ENCODE results near the gene NOXO1. TPM values are rescaled to one million over a fixed set of nuclear protein-coding genes. Genes with fewer than 3 reads are reported as not detected.

NOXO1 gene
- total and polyA plus RNA-seq, 4 donors, result 0.28 to 0.67 (median 0.63) TPM; not detected in 1

DNA sequence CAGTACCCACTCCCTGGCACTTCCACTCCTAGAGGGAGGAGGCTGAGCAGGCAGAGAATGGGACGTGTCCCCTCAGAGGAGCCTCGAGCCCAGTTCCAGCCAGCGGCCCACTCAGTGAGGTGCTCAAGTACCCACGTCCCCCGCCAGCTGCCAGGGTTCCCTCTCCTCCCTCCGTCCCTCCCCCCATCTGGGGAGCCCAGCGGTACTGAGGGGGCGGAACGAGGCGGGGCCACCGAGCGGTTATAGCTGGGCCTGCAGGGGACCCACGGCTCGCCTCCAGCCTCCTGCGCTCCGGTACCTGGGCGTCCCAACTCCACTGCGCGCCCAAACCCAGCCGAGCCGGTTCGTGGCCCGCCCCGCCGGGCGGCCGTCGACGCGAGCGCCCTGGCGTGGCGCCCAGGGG is 38.2 kb upstream of the NOXO1 start, which contains the start of gene NPW:
NPW (plus strand) TSS at position 268 of the 403 bp plus-strand sequence.
- no peaks in the 10 kb centered on the region for H3K9me3 ChIP-seq (ENCODE audit: control insufficient read depth in 4 of 4, low read length in 3 of 4)
- H3K27me3 ChIP-seq (ENCODE audit: control insufficient read depth in 4 of 4, insufficient read depth in 4 of 4, low read length in 3 of 4), result no peaks in the 10 kb centered on the region
- H3K4me3 ChIP-seq (ENCODE audit: low read depth in 1 of 3, low read length in 3 of 3), result peak within 1 kb of the TSS in 1 of 3 donors; percentile 28
- H3K4me1 ChIP-seq (ENCODE audit: control insufficient read depth in 4 of 4, insufficient read depth in 4 of 4, low read length in 3 of 4), result peaks cover 20 to 34% (median 24%) of the 10 kb centered on the region in 4 donors
- TF ChIP-seq, protein P1, sequence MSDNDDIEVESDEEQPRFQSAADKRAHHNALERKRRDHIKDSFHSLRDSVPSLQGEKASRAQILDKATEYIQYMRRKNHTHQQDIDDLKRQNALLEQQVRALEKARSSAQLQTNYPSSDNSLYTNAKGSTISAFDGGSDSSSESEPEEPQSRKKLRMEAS (IDR thresholded peaks at IDR 0.05), result no peak
- TF ChIP-seq SP1 (IDR thresholded peaks at IDR 0.05) (no peak), YY1 (IDR thresholded peaks at IDR 0.05) (no peak)
- no peak within 1 kb of the TSS for H3K27ac ChIP-seq (ENCODE audit: low read depth in 1 of 2, low read length in 2 of 2)
- 5% methylated on average over 33 of the region's 33 CpGs for WGBS
- no peak within 1 kb of the TSS for H3K9ac ChIP-seq (ENCODE audit: low read depth in 1 of 2, low read length in 2 of 2)
- no peak for DNase-seq (ENCODE audit: low spot score)
- H3K36me3 ChIP-seq (ENCODE audit: control insufficient read depth in 4 of 4, insufficient read depth in 3 of 4, low read depth in 1 of 4, low read length in 3 of 4), result no peaks in the 10 kb centered on the region

DNA sequence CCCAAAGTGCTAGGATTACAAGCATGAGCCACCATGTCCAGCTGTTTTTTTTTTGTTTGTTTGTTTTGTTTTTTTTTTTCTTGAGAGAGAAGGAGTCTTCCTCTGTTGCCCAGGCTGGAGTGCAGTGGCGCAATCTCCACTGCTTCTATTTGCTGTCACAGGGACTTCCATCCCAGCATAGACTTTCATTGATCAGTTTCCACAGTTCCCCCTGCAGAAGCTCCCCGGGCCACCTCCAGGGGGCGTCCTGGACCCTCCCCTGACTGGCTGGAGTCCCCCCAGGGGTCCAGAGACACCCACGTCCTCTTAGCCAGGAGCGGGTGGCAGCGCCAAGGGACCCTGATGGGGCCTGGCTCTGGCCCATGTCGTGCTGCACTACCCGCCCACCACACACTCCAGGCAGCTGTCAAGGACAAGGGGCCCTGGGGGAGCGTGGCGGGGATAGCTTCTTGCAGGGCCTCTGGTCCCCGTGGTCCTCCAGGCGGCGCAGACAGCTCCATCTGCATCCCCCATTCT is 35.2 kb upstream of the NOXO1 start:
- WGBS, result 58% methylated on average over 13 of the region's 13 CpGs

DNA sequence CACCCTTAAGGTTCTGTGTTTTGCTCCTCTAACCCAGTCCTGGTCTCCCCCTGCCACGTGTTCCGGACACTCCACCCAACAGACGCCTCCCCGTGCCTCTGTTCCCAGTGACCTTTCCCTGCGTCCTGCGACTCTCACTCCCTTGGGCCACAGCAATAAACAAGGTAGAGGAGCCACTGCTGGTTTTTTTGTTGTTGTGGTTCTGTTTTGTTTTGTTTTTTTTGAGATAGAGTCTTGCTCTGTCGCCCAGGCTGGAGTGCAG is 34.6 kb upstream of the NOXO1 start:
- no peaks in the 10 kb centered on the region for H3K9me3 ChIP-seq (ENCODE audit: control insufficient read depth in 4 of 4, low read length in 3 of 4)
- DNase-seq (ENCODE audit: low spot score), result no peak
- H3K9ac ChIP-seq (ENCODE audit: low read depth in 1 of 2, low read length in 2 of 2), result no peak overlapping the region
- H3K36me3 ChIP-seq (ENCODE audit: control insufficient read depth in 4 of 4, insufficient read depth in 3 of 4, low read depth in 1 of 4, low read length in 3 of 4), result no peaks in the 10 kb centered on the region
- H3K4me3 ChIP-seq (ENCODE audit: low read depth in 1 of 3, low read length in 3 of 3), result no peak overlapping the region
- TF ChIP-seq JUND (IDR thresholded peaks at IDR 0.05), result no peak
- TF ChIP-seq RXRA (IDR thresholded peaks at IDR 0.05), result no peak
- TF ChIP-seq YY1 (IDR thresholded peaks at IDR 0.05), result no peak
- TF ChIP-seq, protein P2, sequence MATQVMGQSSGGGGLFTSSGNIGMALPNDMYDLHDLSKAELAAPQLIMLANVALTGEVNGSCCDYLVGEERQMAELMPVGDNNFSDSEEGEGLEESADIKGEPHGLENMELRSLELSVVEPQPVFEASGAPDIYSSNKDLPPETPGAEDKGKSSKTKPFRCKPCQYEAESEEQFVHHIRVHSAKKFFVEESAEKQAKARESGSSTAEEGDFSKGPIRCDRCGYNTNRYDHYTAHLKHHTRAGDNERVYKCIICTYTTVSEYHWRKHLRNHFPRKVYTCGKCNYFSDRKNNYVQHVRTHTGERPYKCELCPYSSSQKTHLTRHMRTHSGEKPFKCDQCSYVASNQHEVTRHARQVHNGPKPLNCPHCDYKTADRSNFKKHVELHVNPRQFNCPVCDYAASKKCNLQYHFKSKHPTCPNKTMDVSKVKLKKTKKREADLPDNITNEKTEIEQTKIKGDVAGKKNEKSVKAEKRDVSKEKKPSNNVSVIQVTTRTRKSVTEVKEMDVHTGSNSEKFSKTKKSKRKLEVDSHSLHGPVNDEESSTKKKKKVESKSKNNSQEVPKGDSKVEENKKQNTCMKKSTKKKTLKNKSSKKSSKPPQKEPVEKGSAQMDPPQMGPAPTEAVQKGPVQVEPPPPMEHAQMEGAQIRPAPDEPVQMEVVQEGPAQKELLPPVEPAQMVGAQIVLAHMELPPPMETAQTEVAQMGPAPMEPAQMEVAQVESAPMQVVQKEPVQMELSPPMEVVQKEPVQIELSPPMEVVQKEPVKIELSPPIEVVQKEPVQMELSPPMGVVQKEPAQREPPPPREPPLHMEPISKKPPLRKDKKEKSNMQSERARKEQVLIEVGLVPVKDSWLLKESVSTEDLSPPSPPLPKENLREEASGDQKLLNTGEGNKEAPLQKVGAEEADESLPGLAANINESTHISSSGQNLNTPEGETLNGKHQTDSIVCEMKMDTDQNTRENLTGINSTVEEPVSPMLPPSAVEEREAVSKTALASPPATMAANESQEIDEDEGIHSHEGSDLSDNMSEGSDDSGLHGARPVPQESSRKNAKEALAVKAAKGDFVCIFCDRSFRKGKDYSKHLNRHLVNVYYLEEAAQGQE (IDR thresholded peaks at IDR 0.05), result no peak
- no peak for TF ChIP-seq HNF4G (IDR thresholded peaks at IDR 0.05)
- TF ChIP-seq, protein P3, sequence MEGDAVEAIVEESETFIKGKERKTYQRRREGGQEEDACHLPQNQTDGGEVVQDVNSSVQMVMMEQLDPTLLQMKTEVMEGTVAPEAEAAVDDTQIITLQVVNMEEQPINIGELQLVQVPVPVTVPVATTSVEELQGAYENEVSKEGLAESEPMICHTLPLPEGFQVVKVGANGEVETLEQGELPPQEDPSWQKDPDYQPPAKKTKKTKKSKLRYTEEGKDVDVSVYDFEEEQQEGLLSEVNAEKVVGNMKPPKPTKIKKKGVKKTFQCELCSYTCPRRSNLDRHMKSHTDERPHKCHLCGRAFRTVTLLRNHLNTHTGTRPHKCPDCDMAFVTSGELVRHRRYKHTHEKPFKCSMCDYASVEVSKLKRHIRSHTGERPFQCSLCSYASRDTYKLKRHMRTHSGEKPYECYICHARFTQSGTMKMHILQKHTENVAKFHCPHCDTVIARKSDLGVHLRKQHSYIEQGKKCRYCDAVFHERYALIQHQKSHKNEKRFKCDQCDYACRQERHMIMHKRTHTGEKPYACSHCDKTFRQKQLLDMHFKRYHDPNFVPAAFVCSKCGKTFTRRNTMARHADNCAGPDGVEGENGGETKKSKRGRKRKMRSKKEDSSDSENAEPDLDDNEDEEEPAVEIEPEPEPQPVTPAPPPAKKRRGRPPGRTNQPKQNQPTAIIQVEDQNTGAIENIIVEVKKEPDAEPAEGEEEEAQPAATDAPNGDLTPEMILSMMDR (IDR thresholded peaks at IDR 0.05; ENCODE audit: low read depth, low read length, missing input control), result no peak
- no peak for TF ChIP-seq GABPA (IDR thresholded peaks at IDR 0.05 in 1 of 2, conservative IDR thresholded peaks at IDR 0.05 in 1 of 2)
- no peak for TF ChIP-seq TAF1 (conservative IDR thresholded peaks at IDR 0.05)
- TF ChIP-seq FOXA1 (IDR thresholded peaks at IDR 0.05), result no peak
- TF ChIP-seq EGR1 (IDR thresholded peaks at IDR 0.05; ENCODE audit: low read depth in 2 of 2), result no peak
- H3K27me3 ChIP-seq (ENCODE audit: control insufficient read depth in 4 of 4, insufficient read depth in 4 of 4, low read length in 3 of 4), result no peaks in the 10 kb centered on the region
- no peak overlapping the region for H3K27ac ChIP-seq (ENCODE audit: low read depth in 1 of 2, low read length in 2 of 2)
- H3K4me1 ChIP-seq (ENCODE audit: control insufficient read depth in 4 of 4, insufficient read depth in 4 of 4, low read length in 3 of 4), result peaks cover 8 to 16% (median 12%) of the 10 kb centered on the region in 4 donors
- 86% methylated on average over 7 of the region's 7 CpGs for WGBS

More for the DNA sequence above, 35.2 kb upstream of the NOXO1 start:
- no peaks in the 10 kb centered on the region for H3K36me3 ChIP-seq (ENCODE audit: control insufficient read depth in 4 of 4, insufficient read depth in 3 of 4, low read depth in 1 of 4, low read length in 3 of 4)
- H3K9ac ChIP-seq (ENCODE audit: low read depth in 1 of 2, low read length in 2 of 2), result no peak overlapping the region
- no peak overlapping the region for H3K4me3 ChIP-seq (ENCODE audit: low read depth in 1 of 3, low read length in 3 of 3)
- no peak for DNase-seq (ENCODE audit: low spot score)
- H3K4me1 ChIP-seq (ENCODE audit: control insufficient read depth in 4 of 4, insufficient read depth in 4 of 4, low read length in 3 of 4), result peaks cover 8 to 16% (median 12%) of the 10 kb centered on the region in 4 donors
- no peaks in the 10 kb centered on the region for H3K27me3 ChIP-seq (ENCODE audit: control insufficient read depth in 4 of 4, insufficient read depth in 4 of 4, low read length in 3 of 4)
- no peak overlapping the region for H3K27ac ChIP-seq (ENCODE audit: low read depth in 1 of 2, low read length in 2 of 2)
- no peaks in the 10 kb centered on the region for H3K9me3 ChIP-seq (ENCODE audit: control insufficient read depth in 4 of 4, low read length in 3 of 4)
- TF ChIP-seq RAD21 (IDR thresholded peaks at IDR 0.05) (peak in 1 of 2 donors; percentile 4), GABPA (IDR thresholded peaks at IDR 0.05 in 1 of 2, conservative IDR thresholded peaks at IDR 0.05 in 1 of 2) (no peak), NR2F2 (IDR thresholded peaks at IDR 0.05) (no peak)
- TF ChIP-seq, protein P3 (IDR thresholded peaks at IDR 0.05; ENCODE audit: low read depth, low read length, missing input control), result peak; percentile 13

Data from liver (tissue), 9 donors.